ENCODE data around the gene BTN3A1. TPM values are rescaled to one million over a fixed set of nuclear protein-coding genes. Genes with fewer than 3 reads are reported as not detected.
"Not testable (repeated sequence)": the region's sequence is repeated elsewhere in the genome, so short reads cannot be mapped to it uniquely, and the experiment has no call there.

The BTN3A1 gene
- 17.1 and 21.1 TPM in 2 replicates for total RNA-seq
- long read RNA-seq, partial matches to known transcripts, result 9 of 92 reads
- long read RNA-seq, other reads (novel, unspliced or antisense), result 83 of 92 reads

DNA sequence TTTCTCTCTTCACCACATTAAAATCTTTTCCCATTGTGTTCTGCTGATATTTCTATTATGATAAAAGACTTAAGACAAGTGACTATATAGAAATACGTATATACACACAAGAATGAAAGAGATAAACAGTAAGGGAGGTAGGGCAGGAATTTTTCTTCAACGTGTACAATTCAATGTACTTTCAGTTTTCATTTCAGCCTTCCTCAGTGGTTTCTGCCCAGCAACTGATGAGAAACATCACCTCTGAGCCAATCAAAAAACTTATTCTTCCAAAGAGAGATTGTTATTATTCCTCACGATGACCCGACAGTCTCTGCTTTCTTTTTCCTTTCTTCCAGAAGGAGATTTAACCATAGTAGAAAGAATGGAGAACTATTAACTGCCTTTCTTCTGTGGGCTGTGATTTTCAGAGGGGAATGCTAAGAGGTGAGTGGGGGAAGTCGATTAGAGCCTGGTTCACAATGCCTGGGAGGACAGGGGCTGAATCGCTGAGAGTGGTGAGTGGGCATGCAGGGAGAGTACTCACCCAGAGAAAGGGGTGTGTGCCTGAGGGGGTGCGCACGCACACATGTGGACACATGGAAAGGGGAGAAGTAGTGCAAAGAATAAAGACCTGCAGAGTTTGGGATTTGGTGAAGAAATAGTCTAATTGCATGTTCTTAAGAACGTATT lies at the start of gene BTN3A1:
TSS of gene BTN3A1 (plus strand) at position 289 of the 672 bp plus-strand sequence. CDS start 3,289 bp downstream, outside the sequence.
- TF ChIP-seq, protein P1, sequence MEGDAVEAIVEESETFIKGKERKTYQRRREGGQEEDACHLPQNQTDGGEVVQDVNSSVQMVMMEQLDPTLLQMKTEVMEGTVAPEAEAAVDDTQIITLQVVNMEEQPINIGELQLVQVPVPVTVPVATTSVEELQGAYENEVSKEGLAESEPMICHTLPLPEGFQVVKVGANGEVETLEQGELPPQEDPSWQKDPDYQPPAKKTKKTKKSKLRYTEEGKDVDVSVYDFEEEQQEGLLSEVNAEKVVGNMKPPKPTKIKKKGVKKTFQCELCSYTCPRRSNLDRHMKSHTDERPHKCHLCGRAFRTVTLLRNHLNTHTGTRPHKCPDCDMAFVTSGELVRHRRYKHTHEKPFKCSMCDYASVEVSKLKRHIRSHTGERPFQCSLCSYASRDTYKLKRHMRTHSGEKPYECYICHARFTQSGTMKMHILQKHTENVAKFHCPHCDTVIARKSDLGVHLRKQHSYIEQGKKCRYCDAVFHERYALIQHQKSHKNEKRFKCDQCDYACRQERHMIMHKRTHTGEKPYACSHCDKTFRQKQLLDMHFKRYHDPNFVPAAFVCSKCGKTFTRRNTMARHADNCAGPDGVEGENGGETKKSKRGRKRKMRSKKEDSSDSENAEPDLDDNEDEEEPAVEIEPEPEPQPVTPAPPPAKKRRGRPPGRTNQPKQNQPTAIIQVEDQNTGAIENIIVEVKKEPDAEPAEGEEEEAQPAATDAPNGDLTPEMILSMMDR (IDR thresholded peaks at IDR 0.05), result no peak
- Mint-ChIP-seq H3K27ac (ENCODE audit: unreplicated experiment) (peak within 1 kb of the TSS; percentile 97), H3K36me3 (ENCODE audit: unreplicated experiment) (peaks cover 11% of the 10 kb centered on the region), H3K4me1 (ENCODE audit: unreplicated experiment) (peaks cover 28% of the 10 kb centered on the region), H3K9me3 (ENCODE audit: unreplicated experiment) (no peaks in the 10 kb centered on the region), H3K4me3 (ENCODE audit: unreplicated experiment) (peak within 1 kb of the TSS; percentile 87), H3K27me3 (ENCODE audit: unreplicated experiment) (no peaks in the 10 kb centered on the region)
- peak; percentile 89 for DNase-seq (ENCODE audit: extremely low spot score, unreplicated experiment)

DNA sequence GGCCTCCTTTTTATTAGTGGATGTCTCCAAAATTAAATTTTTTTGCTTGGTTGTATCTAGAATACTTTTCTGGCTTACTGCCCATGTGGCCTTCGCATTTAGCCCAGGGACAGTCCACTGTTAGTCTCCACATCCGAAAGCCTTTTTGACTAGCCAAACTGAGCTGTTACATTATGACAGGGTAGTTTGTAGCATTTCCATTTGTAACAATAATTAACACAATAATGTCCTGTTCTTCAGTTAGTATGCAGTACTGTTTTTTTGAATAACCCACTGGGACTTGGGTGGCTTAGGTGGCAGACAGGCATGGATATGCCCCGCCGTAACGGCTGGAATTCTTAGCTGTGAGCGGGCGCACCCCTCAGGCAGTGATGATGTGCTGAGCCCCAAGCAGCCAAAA lies 49.8 kb upstream of the BTN3A1 start:
- H3K27me3 Mint-ChIP-seq (ENCODE audit: unreplicated experiment), result no peaks in the 10 kb centered on the region
- H3K4me3 Mint-ChIP-seq (ENCODE audit: unreplicated experiment), result no peak overlapping the region
- TF ChIP-seq, protein P1 (IDR thresholded peaks at IDR 0.05), result no peak
- no peaks in the 10 kb centered on the region for H3K9me3 Mint-ChIP-seq (ENCODE audit: unreplicated experiment)
- no peak for DNase-seq (ENCODE audit: extremely low spot score, unreplicated experiment)
- no peak overlapping the region for H3K27ac Mint-ChIP-seq (ENCODE audit: unreplicated experiment)
- peaks cover 6% of the 10 kb centered on the region for H3K4me1 Mint-ChIP-seq (ENCODE audit: unreplicated experiment)
- no peaks in the 10 kb centered on the region for H3K36me3 Mint-ChIP-seq (ENCODE audit: unreplicated experiment)

DNA sequence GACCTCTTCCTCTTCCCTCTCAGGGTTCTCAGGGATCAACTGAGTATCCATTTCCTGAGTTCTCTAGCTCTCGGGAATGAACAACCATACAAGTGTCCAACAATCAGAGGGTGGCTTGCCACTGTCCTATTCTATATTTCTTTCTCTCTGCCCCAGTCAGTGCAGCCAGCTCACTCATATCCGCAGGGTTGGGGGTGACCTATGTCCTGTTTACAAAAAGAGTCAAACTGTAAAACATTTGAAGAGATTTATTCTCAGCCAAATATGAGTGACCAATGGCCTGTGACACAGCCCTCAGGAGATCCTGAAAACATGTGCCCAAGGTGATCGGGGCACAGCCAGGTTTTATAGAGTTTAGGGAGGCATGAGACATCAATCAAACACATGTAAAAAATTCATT lies 47.9 kb upstream of the BTN3A1 start:
- peaks cover 6% of the 10 kb centered on the region for H3K4me1 Mint-ChIP-seq (ENCODE audit: unreplicated experiment)
- H3K36me3 Mint-ChIP-seq (ENCODE audit: unreplicated experiment), result no peaks in the 10 kb centered on the region
- no peak overlapping the region for H3K27ac Mint-ChIP-seq (ENCODE audit: unreplicated experiment)
- no peaks in the 10 kb centered on the region for H3K27me3 Mint-ChIP-seq (ENCODE audit: unreplicated experiment)
- H3K4me3 Mint-ChIP-seq (ENCODE audit: unreplicated experiment), result no peak overlapping the region
- TF ChIP-seq, protein P1 (IDR thresholded peaks at IDR 0.05), result no peak
- no peak for DNase-seq (ENCODE audit: extremely low spot score, unreplicated experiment)
- H3K9me3 Mint-ChIP-seq (ENCODE audit: unreplicated experiment), result no peaks in the 10 kb centered on the region

DNA sequence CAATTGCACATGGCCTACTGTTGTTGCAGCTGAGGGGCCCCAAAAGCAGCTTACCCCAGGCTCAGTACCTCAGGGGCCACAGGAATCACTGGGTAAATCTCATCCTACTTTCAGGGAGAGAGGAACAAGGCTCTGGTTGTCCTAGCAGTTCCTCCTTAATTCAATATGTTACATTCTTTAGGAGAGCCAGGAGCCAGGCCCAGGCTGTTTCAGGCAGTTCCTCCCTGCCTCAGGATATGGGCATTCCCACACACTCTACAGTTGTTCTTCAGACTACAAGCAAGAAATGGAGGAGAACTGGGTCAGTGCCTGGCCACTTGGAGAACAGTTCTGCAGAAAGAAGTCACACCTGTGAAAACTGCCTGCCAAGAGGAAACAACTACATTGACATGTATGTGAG lies 46.7 kb upstream of the BTN3A1 start:
- DNase-seq (ENCODE audit: extremely low spot score, unreplicated experiment), result no peak
- TF ChIP-seq, protein P1 (IDR thresholded peaks at IDR 0.05), result no peak
- Mint-ChIP-seq H3K27me3 (ENCODE audit: unreplicated experiment) (no peaks in the 10 kb centered on the region), H3K9me3 (ENCODE audit: unreplicated experiment) (no peaks in the 10 kb centered on the region), H3K36me3 (ENCODE audit: unreplicated experiment) (no peaks in the 10 kb centered on the region), H3K4me1 (ENCODE audit: unreplicated experiment) (peaks cover 6% of the 10 kb centered on the region), H3K27ac (ENCODE audit: unreplicated experiment) (no peak overlapping the region), H3K4me3 (ENCODE audit: unreplicated experiment) (no peak overlapping the region)

DNA sequence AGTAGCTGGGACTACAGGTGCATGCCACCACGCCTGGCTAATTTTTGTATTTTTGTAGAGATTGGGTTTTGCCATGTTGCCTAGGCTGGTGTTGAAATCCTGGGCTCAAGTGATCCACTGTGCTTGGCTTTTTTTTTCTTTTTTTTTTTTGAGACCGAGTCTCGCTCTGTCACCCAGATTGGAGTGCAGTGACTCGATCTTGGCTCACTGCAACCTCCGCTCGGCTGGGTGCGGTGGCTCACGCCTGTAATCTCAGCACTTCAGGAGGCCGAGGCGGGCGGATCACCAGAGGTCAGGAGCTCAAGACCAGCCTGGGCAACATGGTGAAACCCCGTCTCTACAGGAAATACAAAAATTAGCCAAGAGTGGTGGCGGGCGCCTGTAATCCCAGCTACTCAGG lies 44.5 kb upstream of the BTN3A1 start:
- not testable (repeated sequence) for H3K27ac Mint-ChIP-seq (ENCODE audit: unreplicated experiment); H3K27me3 Mint-ChIP-seq (ENCODE audit: unreplicated experiment); H3K9me3 Mint-ChIP-seq (ENCODE audit: unreplicated experiment)

More for the DNA sequence above, 44.5 kb upstream of the BTN3A1 start:
- DNase-seq (ENCODE audit: extremely low spot score, unreplicated experiment); H3K4me3 Mint-ChIP-seq (ENCODE audit: unreplicated experiment); H3K4me1 Mint-ChIP-seq (ENCODE audit: unreplicated experiment); H3K36me3 Mint-ChIP-seq (ENCODE audit: unreplicated experiment): not testable (repeated sequence)
